Retinal pigment epithelial cell (primary cell): ENCODE measurements around the gene IGDCC3.

Source experiments
- DNase-seq: peaks from one replicate; pipeline ENCODE4 v3.0.0-alpha.2; 2010; ENCODE audit warnings: low read depth
- H3K4me3 ChIP-seq: 2 replicates; pipeline ENCODE4 v1.5.1; 2011; ENCODE audit warnings: mild to moderate bottlenecking, low read length, control low read depth, moderate library complexity
- TF ChIP-seq, protein P1 (sequence below): conservative IDR thresholded peaks from 2 replicates; pipeline ENCODE4 v1.5.1; 2011; ENCODE audit warnings: low read depth, low read length, control low read depth, inconsistent platforms

The IGDCC3 gene

DNA sequence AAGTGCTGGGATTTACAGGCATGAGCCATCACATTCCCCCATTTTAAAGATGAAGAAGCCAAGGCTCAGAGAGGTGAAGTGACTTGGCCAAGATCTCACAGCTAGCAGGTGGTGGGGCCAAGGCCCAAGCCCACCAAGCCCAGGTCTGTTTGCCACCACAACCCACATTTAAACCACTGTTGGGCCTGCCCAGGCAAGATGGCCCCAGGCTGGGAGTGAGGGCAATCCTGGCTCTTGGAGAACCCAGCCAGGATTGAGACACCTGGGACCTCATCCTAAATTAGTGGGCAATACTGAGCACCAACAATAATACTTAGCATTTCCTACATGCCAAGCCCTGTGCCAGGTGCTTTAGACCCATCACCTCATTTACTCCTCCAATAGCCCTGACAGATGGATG is 6.9 kb downstream of the IGDCC3 start:
- TF ChIP-seq, protein P1, sequence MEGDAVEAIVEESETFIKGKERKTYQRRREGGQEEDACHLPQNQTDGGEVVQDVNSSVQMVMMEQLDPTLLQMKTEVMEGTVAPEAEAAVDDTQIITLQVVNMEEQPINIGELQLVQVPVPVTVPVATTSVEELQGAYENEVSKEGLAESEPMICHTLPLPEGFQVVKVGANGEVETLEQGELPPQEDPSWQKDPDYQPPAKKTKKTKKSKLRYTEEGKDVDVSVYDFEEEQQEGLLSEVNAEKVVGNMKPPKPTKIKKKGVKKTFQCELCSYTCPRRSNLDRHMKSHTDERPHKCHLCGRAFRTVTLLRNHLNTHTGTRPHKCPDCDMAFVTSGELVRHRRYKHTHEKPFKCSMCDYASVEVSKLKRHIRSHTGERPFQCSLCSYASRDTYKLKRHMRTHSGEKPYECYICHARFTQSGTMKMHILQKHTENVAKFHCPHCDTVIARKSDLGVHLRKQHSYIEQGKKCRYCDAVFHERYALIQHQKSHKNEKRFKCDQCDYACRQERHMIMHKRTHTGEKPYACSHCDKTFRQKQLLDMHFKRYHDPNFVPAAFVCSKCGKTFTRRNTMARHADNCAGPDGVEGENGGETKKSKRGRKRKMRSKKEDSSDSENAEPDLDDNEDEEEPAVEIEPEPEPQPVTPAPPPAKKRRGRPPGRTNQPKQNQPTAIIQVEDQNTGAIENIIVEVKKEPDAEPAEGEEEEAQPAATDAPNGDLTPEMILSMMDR: no peak
- H3K4me3 ChIP-seq: no peak overlapping the region
- DNase-seq: no peak

DNA sequence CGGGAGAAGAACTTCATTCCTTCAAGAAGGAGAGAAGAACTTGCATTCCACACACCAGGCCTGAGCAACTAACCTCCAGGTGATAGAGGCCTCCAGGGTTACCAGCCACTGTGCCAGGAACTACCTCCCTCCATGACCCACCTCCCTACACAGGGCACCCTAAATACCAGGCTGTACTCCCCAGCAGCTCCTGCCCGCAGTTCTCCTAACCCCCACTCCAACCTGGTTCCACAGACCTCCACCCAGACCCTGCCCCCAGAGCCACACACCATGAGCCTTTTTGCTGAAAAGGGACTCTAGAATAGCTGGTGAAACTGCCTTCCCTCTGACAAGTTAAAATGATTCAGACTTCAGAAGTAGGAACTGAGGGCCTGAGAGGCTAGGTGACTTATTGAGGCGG is 8.2 kb downstream of the IGDCC3 start:
- no peak for DNase-seq
- TF ChIP-seq, protein P1: no peak
- H3K4me3 ChIP-seq: no peak overlapping the region

DNA sequence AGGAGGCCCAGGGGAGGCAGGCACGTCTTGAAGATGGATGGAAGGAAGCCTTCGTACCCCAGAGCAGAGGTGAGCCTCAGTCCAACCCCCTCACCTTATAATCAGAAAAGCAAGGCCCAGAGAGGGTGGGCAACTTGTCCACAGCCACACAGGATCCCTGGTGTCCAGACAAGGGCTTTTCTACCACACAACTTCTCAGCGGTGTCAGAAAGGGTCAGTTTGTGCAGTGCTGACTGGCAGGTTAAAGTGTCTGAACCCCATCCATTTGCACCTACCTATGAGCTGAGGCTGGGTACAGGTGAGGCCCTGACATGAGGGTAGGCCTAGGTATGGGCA is 8.6 kb downstream of the IGDCC3 start:
- TF ChIP-seq, protein P1: no peak
- no peak overlapping the region for H3K4me3 ChIP-seq
- no peak for DNase-seq

DNA sequence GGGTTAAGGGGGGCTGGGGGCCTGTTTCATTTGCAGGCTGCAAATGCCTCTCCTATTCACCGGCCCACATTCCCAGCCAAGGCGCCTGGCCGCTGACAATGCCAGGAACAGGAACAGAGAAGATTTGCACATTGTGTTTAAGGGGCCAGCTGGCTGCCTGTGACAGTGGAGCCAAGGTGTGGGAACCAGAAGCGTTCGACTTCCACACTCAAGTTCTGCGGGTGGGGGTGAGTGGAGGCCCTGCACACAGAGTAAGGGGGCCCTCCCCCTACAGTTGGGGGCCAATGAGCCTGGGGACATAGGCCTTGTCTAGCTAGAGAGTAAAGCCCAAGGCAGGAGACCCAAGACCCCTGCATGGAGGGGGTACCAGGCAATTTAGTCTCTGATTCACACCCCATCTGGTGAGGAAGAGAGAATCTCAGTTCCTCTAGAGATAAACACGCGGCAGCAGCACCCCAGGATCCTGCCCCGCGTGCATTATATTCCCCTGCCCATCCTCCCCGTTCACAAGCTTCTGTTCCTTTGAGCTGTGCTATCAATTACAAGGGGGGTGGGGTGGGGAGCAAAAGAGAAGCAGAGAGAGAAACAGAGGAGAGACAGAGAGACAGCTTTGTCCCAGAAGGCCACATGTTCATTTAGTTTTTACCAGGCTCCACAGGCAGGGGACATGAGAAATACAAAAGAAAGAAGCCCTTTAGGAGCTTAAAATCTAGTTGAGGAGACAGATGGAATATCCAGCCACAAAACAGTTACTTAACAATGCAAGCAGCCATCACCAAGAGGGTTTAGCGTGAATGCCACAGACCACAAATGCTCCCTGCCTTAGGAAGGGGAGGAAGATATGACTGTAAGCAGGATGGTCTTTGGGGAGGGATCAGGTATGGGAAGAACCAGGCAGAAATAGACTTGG is 9.2 kb downstream of the IGDCC3 start:
- TF ChIP-seq, protein P1: no peak
- DNase-seq: no peak
- H3K4me3 ChIP-seq: no peak overlapping the region

DNA sequence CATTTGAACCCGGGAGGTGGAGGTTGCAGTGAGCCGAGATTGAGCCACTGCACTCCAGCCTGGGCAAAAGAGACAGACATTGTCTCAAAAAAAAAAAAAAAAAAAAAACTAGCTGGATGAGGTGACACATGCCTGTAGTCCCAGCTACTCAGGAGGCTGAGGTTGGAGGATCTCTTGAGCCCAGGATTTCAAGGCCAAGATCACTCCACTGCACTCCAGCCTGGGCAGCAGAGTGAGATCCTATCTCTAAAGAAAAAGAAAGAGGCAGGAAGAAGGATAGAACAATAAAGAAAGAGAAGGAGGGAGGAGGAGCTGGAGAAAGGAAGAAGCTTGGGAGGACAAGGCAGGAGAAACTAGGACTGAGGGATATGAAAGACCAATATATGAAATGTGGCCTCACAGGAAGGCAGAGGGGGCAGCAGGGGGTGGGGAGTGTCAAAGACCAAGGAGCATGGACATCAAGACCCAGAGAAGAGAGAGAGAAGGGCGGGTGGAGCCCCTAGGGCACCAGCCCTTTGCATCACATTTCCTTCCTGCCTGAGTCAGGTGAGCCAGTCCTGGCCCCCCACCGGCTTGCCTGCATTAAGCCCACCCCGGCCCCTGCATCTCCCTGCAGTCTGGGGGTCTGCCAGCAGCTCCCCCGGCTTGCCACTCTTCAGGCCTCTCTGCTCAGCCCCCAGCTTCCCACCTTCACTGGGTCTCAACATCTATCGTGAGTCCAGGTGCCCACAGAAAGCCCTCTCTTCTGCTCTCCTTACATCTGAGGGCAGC is 11.5 kb downstream of the IGDCC3 start:
- TF ChIP-seq, protein P1: no peak
- DNase-seq: no peak
- H3K4me3 ChIP-seq: no peak overlapping the region

DNA sequence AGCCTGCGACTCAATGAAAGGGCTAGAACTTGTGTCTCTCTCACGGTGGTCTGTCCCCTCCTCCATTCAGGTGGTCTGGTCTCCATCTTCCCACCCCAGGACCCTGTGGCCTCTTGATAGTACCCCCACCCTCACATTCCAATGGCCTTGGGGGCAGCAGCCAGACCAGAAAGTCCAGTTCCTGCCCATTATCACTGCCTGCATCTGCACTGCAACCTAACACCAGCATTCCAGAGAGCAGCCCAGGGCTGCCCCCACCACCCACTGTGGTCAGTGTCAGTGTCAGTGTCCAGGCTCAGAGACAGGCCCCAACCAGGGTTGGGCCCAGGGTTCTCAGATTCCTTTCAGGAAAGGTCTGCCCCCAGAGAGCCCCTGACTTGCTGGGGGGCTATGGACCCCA is 12.6 kb downstream of the IGDCC3 start:
- TF ChIP-seq, protein P1: no peak
- H3K4me3 ChIP-seq: no peak overlapping the region
- no peak for DNase-seq

DNA sequence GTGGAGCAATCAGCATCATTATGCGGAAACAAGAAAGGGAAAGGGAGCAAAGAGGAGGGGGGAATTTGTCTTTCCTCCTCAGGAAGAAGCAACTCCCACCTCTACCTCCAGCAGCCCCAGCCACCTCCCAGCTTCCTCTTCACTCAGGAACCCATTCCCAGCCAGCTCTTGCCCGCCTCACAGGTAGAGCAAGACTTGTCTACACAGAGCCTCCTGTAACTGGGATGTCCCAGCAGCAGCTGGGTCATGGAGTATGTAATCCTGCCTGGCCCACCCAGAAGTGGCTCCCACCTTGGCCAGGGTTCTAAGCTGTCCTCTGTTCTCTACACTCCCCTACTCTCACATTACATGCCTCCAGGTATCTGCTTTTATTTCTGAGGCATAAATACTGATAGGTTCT is 14.0 kb downstream of the IGDCC3 start:
- TF ChIP-seq, protein P1: no peak

More for the DNA sequence above, 14.0 kb downstream of the IGDCC3 start:
- no peak for DNase-seq
- H3K4me3 ChIP-seq: no peak overlapping the region
